ENCODE measurements around the gene LGI2. TPM values are rescaled to one million over a fixed set of nuclear protein-coding genes. Genes with fewer than 3 reads are reported as not detected.

The LGI2 gene
- polyA plus RNA-seq, 12 donors = 2.1 to 7.7 (median 4.6) TPM; not detected in 1

GRCh38 chr4:25000639-25001038 is 30.1 kb downstream of the LGI2 start:
- no peak for DNase-seq

GRCh38 chr4:24999392-25000089 is 31.2 kb downstream of the LGI2 start:
- no peak for DNase-seq

- DNase-seq = no peak
Observed at GRCh38 chr4:24995346-24995919, 35.3 kb downstream of the LGI2 start.

- DNase-seq = no peak
Observed at GRCh38 chr4:24993551-24994080, 37.1 kb downstream of the LGI2 start.

GRCh38 chr4:24992968-24993367 is 37.8 kb downstream of the LGI2 start:
- DNase-seq = no peak

GRCh38 chr4:24991015-24991414 is 39.7 kb downstream of the LGI2 start:
- no peak for DNase-seq

- no peak for DNase-seq
Observed at GRCh38 chr4:24989327-24989726, 41.4 kb downstream of the LGI2 start.

- no peak for DNase-seq
Observed at GRCh38 chr4:24988776-24989175, 42.0 kb downstream of the LGI2 start.

GRCh38 chr4:24984602-24985532 is 45.9 kb downstream of the LGI2 start:
- no peak for DNase-seq

GRCh38 chr4:24980740-24981139 is 50.0 kb downstream of the LGI2 start:
- DNase-seq = no peak

- DNase-seq = peak; percentile 84
Observed at GRCh38 chr4:24980064-24980690, 50.6 kb downstream of the LGI2 start.

- peak; percentile 65 for DNase-seq
Observed at GRCh38 chr4:24979554-24979953, 51.2 kb downstream of the LGI2 start.

- no peak for DNase-seq
Observed at GRCh38 chr4:24978291-24979075, 52.3 kb downstream of the LGI2 start.

GRCh38 chr4:24975510-24975909 is 55.2 kb downstream of the LGI2 start:
- DNase-seq = no peak

GRCh38 chr4:24973747-24974601 is 56.8 kb downstream of the LGI2 start:
- no peak for DNase-seq

- no peak for DNase-seq
Observed at GRCh38 chr4:24973404-24973746, 57.4 kb downstream of the LGI2 start.

- no peak for DNase-seq
Observed at GRCh38 chr4:24971192-24971591, 59.6 kb downstream of the LGI2 start.

GRCh38 chr4:24970635-24971034 is 60.1 kb downstream of the LGI2 start:
- no peak for DNase-seq

GRCh38 chr4:24970191-24970590 is 60.6 kb downstream of the LGI2 start:
- DNase-seq = no peak

GRCh38 chr4:24969486-24969885 is 61.3 kb downstream of the LGI2 start:
- DNase-seq = no peak
